ENCODE results near the gene TMEM218.

DNA sequence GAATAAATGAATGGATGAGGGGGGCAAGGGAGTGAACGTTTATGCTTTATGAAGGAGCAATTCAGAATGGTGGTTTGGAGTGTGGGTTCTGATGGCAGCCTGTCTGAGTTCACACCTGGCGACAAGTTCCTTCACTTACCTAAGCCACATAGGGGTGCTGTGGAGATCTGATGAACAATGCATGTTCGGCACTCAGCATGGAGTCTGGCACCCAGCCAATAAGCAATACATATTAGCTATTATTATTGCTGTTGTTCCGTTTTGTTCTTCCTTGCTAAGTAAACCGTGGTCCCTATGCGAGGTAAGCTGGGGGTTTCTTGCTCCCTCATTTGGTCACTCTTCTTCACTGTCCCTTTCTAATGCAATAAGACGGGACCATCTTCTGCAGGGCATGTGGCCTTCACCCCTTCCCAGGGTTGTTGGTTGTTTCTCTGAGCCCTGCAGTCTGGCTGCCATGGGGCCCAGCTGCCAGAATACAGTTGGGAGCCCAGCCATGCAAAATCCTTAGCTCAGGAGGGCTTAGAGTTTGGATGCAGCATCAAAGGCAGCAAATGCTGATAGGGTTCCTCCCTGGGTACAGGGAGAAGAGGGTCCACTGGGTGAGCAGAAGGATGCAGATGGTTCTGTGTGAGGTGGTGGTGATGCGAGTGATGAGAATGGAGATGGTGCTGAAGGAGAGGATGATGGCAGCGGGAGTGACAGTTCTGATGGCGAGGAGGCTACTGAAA is 46.7 kb upstream of the TMEM218 start:
- no peak for TF ChIP-seq TEAD4 (IDR thresholded peaks at IDR 0.05)
- no peak for TF ChIP-seq YY1 (IDR thresholded peaks at IDR 0.05; ENCODE audit: low read depth)
- TF ChIP-seq EP300 (IDR thresholded peaks at IDR 0.05; ENCODE audit: borderline replicate concordance), result no peak
- TF ChIP-seq TAF1 (IDR thresholded peaks at IDR 0.05; ENCODE audit: low read depth), result no peak
- TF ChIP-seq, protein P1, sequence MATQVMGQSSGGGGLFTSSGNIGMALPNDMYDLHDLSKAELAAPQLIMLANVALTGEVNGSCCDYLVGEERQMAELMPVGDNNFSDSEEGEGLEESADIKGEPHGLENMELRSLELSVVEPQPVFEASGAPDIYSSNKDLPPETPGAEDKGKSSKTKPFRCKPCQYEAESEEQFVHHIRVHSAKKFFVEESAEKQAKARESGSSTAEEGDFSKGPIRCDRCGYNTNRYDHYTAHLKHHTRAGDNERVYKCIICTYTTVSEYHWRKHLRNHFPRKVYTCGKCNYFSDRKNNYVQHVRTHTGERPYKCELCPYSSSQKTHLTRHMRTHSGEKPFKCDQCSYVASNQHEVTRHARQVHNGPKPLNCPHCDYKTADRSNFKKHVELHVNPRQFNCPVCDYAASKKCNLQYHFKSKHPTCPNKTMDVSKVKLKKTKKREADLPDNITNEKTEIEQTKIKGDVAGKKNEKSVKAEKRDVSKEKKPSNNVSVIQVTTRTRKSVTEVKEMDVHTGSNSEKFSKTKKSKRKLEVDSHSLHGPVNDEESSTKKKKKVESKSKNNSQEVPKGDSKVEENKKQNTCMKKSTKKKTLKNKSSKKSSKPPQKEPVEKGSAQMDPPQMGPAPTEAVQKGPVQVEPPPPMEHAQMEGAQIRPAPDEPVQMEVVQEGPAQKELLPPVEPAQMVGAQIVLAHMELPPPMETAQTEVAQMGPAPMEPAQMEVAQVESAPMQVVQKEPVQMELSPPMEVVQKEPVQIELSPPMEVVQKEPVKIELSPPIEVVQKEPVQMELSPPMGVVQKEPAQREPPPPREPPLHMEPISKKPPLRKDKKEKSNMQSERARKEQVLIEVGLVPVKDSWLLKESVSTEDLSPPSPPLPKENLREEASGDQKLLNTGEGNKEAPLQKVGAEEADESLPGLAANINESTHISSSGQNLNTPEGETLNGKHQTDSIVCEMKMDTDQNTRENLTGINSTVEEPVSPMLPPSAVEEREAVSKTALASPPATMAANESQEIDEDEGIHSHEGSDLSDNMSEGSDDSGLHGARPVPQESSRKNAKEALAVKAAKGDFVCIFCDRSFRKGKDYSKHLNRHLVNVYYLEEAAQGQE (IDR thresholded peaks at IDR 0.05; ENCODE audit: low read depth), result no peak
- TF ChIP-seq EGR1 (IDR thresholded peaks at IDR 0.05), result no peak
